Stimulated activated CD8-positive, alpha-beta memory T cell treated with anti-CD3 and anti-CD28 coated beads, Interleukin-15, amount 100 ng/mL, for 1 hour (primary cell): Measurements from ENCODE around the gene SLIT3.

Source experiments
- DNase-seq: peaks from one replicate; pipeline ENCODE4 v3.0.0-alpha.2; 2020; ENCODE audit warnings: low read depth

SLIT3 gene

GRCh38 chr5:168829922-168830417 is 471.0 kb downstream of the SLIT3 start:
- no peak for DNase-seq

GRCh38 chr5:168829044-168829443 is 471.9 kb downstream of the SLIT3 start:
- DNase-seq = no peak

GRCh38 chr5:168827636-168828035 is 473.3 kb downstream of the SLIT3 start:
- DNase-seq = no peak

- DNase-seq = no peak
Measured at GRCh38 chr5:168826246-168826725, 474.7 kb downstream of the SLIT3 start.

GRCh38 chr5:168822745-168823281 is 478.1 kb downstream of the SLIT3 start:
- DNase-seq = no peak

GRCh38 chr5:168822248-168822744 is 478.6 kb downstream of the SLIT3 start:
- no peak for DNase-seq

GRCh38 chr5:168820874-168821273 is 480.1 kb downstream of the SLIT3 start:
- no peak for DNase-seq

- DNase-seq = no peak
Measured at GRCh38 chr5:168819004-168819621, 481.8 kb downstream of the SLIT3 start.

GRCh38 chr5:168818558-168818957 is 482.4 kb downstream of the SLIT3 start:
- no peak for DNase-seq

- DNase-seq = no peak
Measured at GRCh38 chr5:168817591-168817990, 483.3 kb downstream of the SLIT3 start.

- DNase-seq = no peak
Measured at GRCh38 chr5:168816661-168817060, 484.3 kb downstream of the SLIT3 start.

GRCh38 chr5:168813184-168813968 is 487.6 kb downstream of the SLIT3 start:
- no peak for DNase-seq

- no peak for DNase-seq
Measured at GRCh38 chr5:168810641-168811040, 490.3 kb downstream of the SLIT3 start.

- no peak for DNase-seq
Measured at GRCh38 chr5:168809218-168809617, 491.7 kb downstream of the SLIT3 start.

GRCh38 chr5:168808051-168808616 is 492.8 kb downstream of the SLIT3 start:
- DNase-seq = no peak

- no peak for DNase-seq
Measured at GRCh38 chr5:168807287-168807686, 493.7 kb downstream of the SLIT3 start.

GRCh38 chr5:168803541-168803940 is 497.4 kb downstream of the SLIT3 start:
- DNase-seq = no peak

GRCh38 chr5:168802337-168802736 is 498.6 kb downstream of the SLIT3 start:
- DNase-seq = no peak

GRCh38 chr5:168801567-168801966 is 499.4 kb downstream of the SLIT3 start:
- DNase-seq = no peak

GRCh38 chr5:168800701-168801100 is 500.2 kb downstream of the SLIT3 start:
- DNase-seq = no peak

- DNase-seq = no peak
Measured at GRCh38 chr5:168798065-168799023, 502.6 kb downstream of the SLIT3 start.
